Hematopoietic multipotent progenitor cell treated with erythropoietin and hydrocortisone succinate and interleukin-3 and kit ligand, for 17 days (in vitro differentiated cells): ENCODE data around the gene ARMCX2.
A peak's percentile ranks its signal among the peaks of the same experiment; 100 is the strongest.
"Not testable (repeated sequence)": the region's sequence is repeated elsewhere in the genome, so short reads cannot be mapped to it uniquely, and the experiment has no call there.

Source experiments
- DNase-seq: peaks from one replicate; pipeline ENCODE4 v3.0.0-alpha.2; 2015; ENCODE audit warnings: low spot score

Gene ARMCX2

GRCh38 chrX:101659601-101660063 is at the start of gene ARMCX2:
ARMCX2 (minus strand) TSS chrX:101659850; CDS start chrX:101657588, 2,262 bp downstream.
- no peak for DNase-seq

GRCh38 chrX:101709384-101709783 is 49.7 kb upstream of the ARMCX2 start:
- DNase-seq, result no peak

GRCh38 chrX:101708163-101708562 is 48.5 kb upstream of the ARMCX2 start:
- no peak for DNase-seq

GRCh38 chrX:101693476-101693875 is 33.8 kb upstream of the ARMCX2 start:
- DNase-seq, result no peak

- no peak for DNase-seq
Measured at GRCh38 chrX:101691835-101692234, 32.2 kb upstream of the ARMCX2 start.

- no peak for DNase-seq
Measured at GRCh38 chrX:101686574-101686973, 26.9 kb upstream of the ARMCX2 start.

GRCh38 chrX:101685923-101686322 is 26.3 kb upstream of the ARMCX2 start:
- no peak for DNase-seq

- DNase-seq, result no peak
Measured at GRCh38 chrX:101682723-101683122, 23.1 kb upstream of the ARMCX2 start.

GRCh38 chrX:101677028-101677427 is 17.4 kb upstream of the ARMCX2 start:
- no peak for DNase-seq

GRCh38 chrX:101676571-101676970 is 16.9 kb upstream of the ARMCX2 start:
- no peak for DNase-seq

GRCh38 chrX:101668143-101668542 is 8.5 kb upstream of the ARMCX2 start:
- no peak for DNase-seq

GRCh38 chrX:101658661-101659491 is 774 bp downstream of the ARMCX2 start:
- no peak for DNase-seq

GRCh38 chrX:101657495-101657894 is 2.2 kb downstream of the ARMCX2 start:
- no peak for DNase-seq

- no peak for DNase-seq
Measured at GRCh38 chrX:101656817-101657216, 2.8 kb downstream of the ARMCX2 start.

GRCh38 chrX:101655534-101655933 is 4.1 kb downstream of the ARMCX2 start:
- no peak for DNase-seq

GRCh38 chrX:101647716-101648115 is 11.9 kb downstream of the ARMCX2 start:
- DNase-seq, result not testable (repeated sequence)

- no peak for DNase-seq
Measured at GRCh38 chrX:101642093-101642492, 17.6 kb downstream of the ARMCX2 start.

GRCh38 chrX:101639583-101639982 is 20.1 kb downstream of the ARMCX2 start:
- no peak for DNase-seq

- DNase-seq, result no peak
Measured at GRCh38 chrX:101619364-101619763, 40.3 kb downstream of the ARMCX2 start.

GRCh38 chrX:101617211-101618191 is 42.1 kb downstream of the ARMCX2 start, which contains the start of gene ARMCX6:
ARMCX6 (minus strand) TSS chrX:101618000; CDS start chrX:101616620, 1,380 bp downstream.
- DNase-seq, result peak; percentile 74

- DNase-seq, result no peak
Measured at GRCh38 chrX:101605728-101606127, 53.9 kb downstream of the ARMCX2 start.
